IMR-90 (cell line): Measurements from ENCODE around the gene DGKE.

ENCODE experiments used
- CEBPB ChIP-seq: IDR thresholded peaks from 2 replicates; pipeline ENCODE4 v1.6.1; 2012; ENCODE audit warnings: low read depth, low read length, improper control_type of control experiment
- CTCF ChIP-seq: conservative IDR thresholded peaks from 2 replicates; pipeline ENCODE4 v1.5.1; 2012; ENCODE audit warnings: mild to moderate bottlenecking, low read depth, low read length, improper control_type of control experiment
- RAD21 ChIP-seq: IDR thresholded peaks from 2 replicates; pipeline ENCODE4 v1.6.1; 2012; ENCODE audit warnings: low read length, improper control_type of control experiment

GRCh38 chr17:56817066-56817465 is 16.9 kb upstream of the DGKE start:
- TF ChIP-seq RAD21 (no peak), CEBPB (no peak), CTCF (no peak)
